CD4-positive, alpha-beta T cell treated with Interleukin-17A for 1 hour (primary cell): ENCODE measurements around the gene OMP.
"Not testable (repeated sequence)": the region's sequence is repeated elsewhere in the genome, so short reads cannot be mapped to it uniquely, and the experiment has no call there.

Experiments used
- DNase-seq: peaks from one replicate; pipeline ENCODE4 v3.0.0-alpha.2; 2020

OMP gene

GRCh38 chr11:77088236-77089003 lies 14.2 kb upstream of the OMP start:
- DNase-seq, result no peak

GRCh38 chr11:77089004-77089545 lies 13.6 kb upstream of the OMP start:
- no peak for DNase-seq

- DNase-seq, result no peak
These were observed 12.6 kb upstream of the OMP start for GRCh38 chr11:77090046-77090372.

- no peak for DNase-seq
These were observed 12.1 kb upstream of the OMP start for GRCh38 chr11:77090373-77091111.

- DNase-seq, result peak; percentile 82
These were observed 11.3 kb upstream of the OMP start for GRCh38 chr11:77091146-77091940.

GRCh38 chr11:77092382-77092781 lies 10.3 kb upstream of the OMP start:
- no peak for DNase-seq

- DNase-seq, result no peak
These were observed 9.4 kb upstream of the OMP start for GRCh38 chr11:77093056-77093891.

GRCh38 chr11:77093987-77094840 lies 8.4 kb upstream of the OMP start:
- no peak for DNase-seq

- DNase-seq, result no peak
These were observed 7.7 kb upstream of the OMP start for GRCh38 chr11:77094841-77095365.

- no peak for DNase-seq
These were observed 6.8 kb upstream of the OMP start for GRCh38 chr11:77095551-77096490.

GRCh38 chr11:77096591-77097019 lies 6.0 kb upstream of the OMP start:
- no peak for DNase-seq

GRCh38 chr11:77097180-77097579 lies 5.5 kb upstream of the OMP start:
- DNase-seq, result not testable (repeated sequence)

- no peak for DNase-seq
These were observed 2.2 kb upstream of the OMP start for GRCh38 chr11:77100166-77101042.

GRCh38 chr11:77101043-77101537 lies 1.6 kb upstream of the OMP start:
- DNase-seq, result peak; percentile 12

GRCh38 chr11:77103319-77103718 lies 679 bp downstream of the OMP start:
- DNase-seq, result no peak

GRCh38 chr11:77104727-77105126 lies 2.1 kb downstream of the OMP start:
- no peak for DNase-seq

- DNase-seq, result no peak
These were observed 3.7 kb downstream of the OMP start for GRCh38 chr11:77106321-77106720.

- DNase-seq, result no peak
These were observed 4.1 kb downstream of the OMP start for GRCh38 chr11:77106759-77107158.

- DNase-seq, result no peak
These were observed 5.3 kb downstream of the OMP start for GRCh38 chr11:77107950-77108349.
